Effector CD4-positive, alpha-beta T cell (primary cell): ENCODE measurements around the gene RRP8.
A peak's percentile ranks its signal among the peaks of the same experiment; 100 is the strongest.

Experiments used
- DNase-seq: peaks from one replicate; pipeline ENCODE4 v3.0.0-alpha.2; 2020
- total RNA-seq: gene quantifications from one replicate; lab custom pipeline; 2026; lab: John Stamatoyannopoulos, UW

Gene RRP8
- 40.1 reads per million, percentile 63 among the genes with 10 or more reads in this experiment for total RNA-seq

- peak; percentile 79 for DNase-seq
Measured at GRCh38 chr11:6603287-6604080, at the start of gene RRP8, which contains the start of gene ILK. Gene RRP8, minus strand, starts transcription at chr11:6603616. Its CDS starts 114 bp downstream, at chr11:6603502. Gene ILK, plus strand, starts transcription at chr11:6603774. Its CDS starts 498 bp downstream, at chr11:6604272.

GRCh38 chr11:6653097-6653496, 49.7 kb upstream of the RRP8 start:
- no peak for DNase-seq

GRCh38 chr11:6652182-6652581, 48.8 kb upstream of the RRP8 start:
- no peak for DNase-seq

GRCh38 chr11:6650980-6651379, 47.6 kb upstream of the RRP8 start:
- DNase-seq, result no peak

- no peak for DNase-seq
Measured at GRCh38 chr11:6650104-6650503, 46.7 kb upstream of the RRP8 start.

GRCh38 chr11:6648501-6648900, 45.1 kb upstream of the RRP8 start:
- DNase-seq, result no peak

- no peak for DNase-seq
Measured at GRCh38 chr11:6647836-6648235, 44.4 kb upstream of the RRP8 start.

GRCh38 chr11:6646918-6647679, 43.7 kb upstream of the RRP8 start:
- no peak for DNase-seq

- DNase-seq, result no peak
Measured at GRCh38 chr11:6646576-6646917, 43.1 kb upstream of the RRP8 start.

GRCh38 chr11:6646071-6646470, 42.7 kb upstream of the RRP8 start:
- DNase-seq, result no peak

- DNase-seq, result no peak
Measured at GRCh38 chr11:6642957-6643356, 39.5 kb upstream of the RRP8 start.

GRCh38 chr11:6640985-6641701, 37.7 kb upstream of the RRP8 start:
- no peak for DNase-seq

GRCh38 chr11:6640036-6640984, 36.9 kb upstream of the RRP8 start:
- no peak for DNase-seq

- DNase-seq, result no peak
Measured at GRCh38 chr11:6638429-6638828, 35.0 kb upstream of the RRP8 start.

- no peak for DNase-seq
Measured at GRCh38 chr11:6637871-6638270, 34.5 kb upstream of the RRP8 start.

GRCh38 chr11:6636480-6636879, 33.1 kb upstream of the RRP8 start:
- DNase-seq, result no peak

GRCh38 chr11:6635082-6635932, 31.9 kb upstream of the RRP8 start:
- DNase-seq, result no peak

- no peak for DNase-seq
Measured at GRCh38 chr11:6634534-6634933, 31.1 kb upstream of the RRP8 start.

- no peak for DNase-seq
Measured at GRCh38 chr11:6633422-6634408, 30.3 kb upstream of the RRP8 start.
